BLaER1 (cell line): ENCODE measurements around the gene EPHA6.

Experiments used
- H3K27ac ChIP-seq: shearing (Covaris generic); formaldehyde crosslinking; 2 replicates; pipeline ENCODE4 v1.8.1; 2022
- H3K27me3 ChIP-seq: shearing (Covaris generic); formaldehyde crosslinking; 2 replicates; pipeline ENCODE4 v1.8.1; 2022
- H3K36me3 ChIP-seq: shearing (Covaris generic); formaldehyde crosslinking; 2 replicates; pipeline ENCODE4 v1.8.1; 2022
- H3K4me1 ChIP-seq: shearing (Covaris generic); formaldehyde crosslinking; 2 replicates; pipeline ENCODE4 v1.8.1; 2022
- H3K4me2 ChIP-seq: shearing (Covaris generic); formaldehyde crosslinking; 2 replicates; pipeline ENCODE4 v1.8.1; 2022
- H3K4me3 ChIP-seq: shearing (Covaris generic); formaldehyde crosslinking; 2 replicates; pipeline ENCODE4 v1.8.1; 2022
- H3K9ac ChIP-seq: shearing (Covaris generic); formaldehyde crosslinking; 2 replicates; pipeline ENCODE4 v1.8.1; 2022
- H3K9me3 ChIP-seq: shearing (Covaris generic); formaldehyde crosslinking; 2 replicates; pipeline ENCODE4 v1.8.1; 2022
- H4K20me1 ChIP-seq: shearing (Covaris generic); formaldehyde crosslinking; 2 replicates; pipeline ENCODE4 v1.8.1; 2022
- Cebpa-rat ChIP-seq: shearing (Covaris generic); IDR thresholded peaks from 2 replicates; pipeline ENCODE4 v1.8.1; 2022

The EPHA6 gene

DNA sequence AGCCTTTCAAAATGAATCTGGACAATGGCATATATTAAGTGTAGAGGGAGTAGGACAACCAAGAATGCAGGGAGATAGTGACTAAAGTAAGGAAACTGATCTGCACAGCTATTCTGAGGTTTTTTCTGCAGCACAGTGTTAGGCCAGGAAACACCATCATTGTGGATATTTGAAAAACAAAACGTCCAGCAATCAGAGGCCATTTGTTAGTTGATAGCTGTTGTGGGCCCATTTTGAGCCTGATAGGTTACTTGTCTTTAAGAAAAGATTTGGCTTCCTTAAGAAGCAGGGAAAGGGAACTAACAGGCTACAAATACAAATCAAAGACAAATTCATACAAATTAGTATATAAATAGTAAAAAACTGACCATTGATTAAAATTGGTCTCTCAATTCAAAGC, 574.4 kb downstream of the EPHA6 start:
- H3K36me3 ChIP-seq, result no peaks in the 10 kb centered on the region
- TF ChIP-seq Cebpa-rat, result no peak

GRCh38 chr3:97389936-97390335, 575.5 kb downstream of the EPHA6 start:
- no peak for TF ChIP-seq Cebpa-rat
- H3K4me1 ChIP-seq, result no peaks in the 10 kb centered on the region
- H3K9ac ChIP-seq, result no peak overlapping the region
- H3K27ac ChIP-seq, result no peak overlapping the region
- H3K27me3 ChIP-seq, result no peaks in the 10 kb centered on the region
- no peaks in the 10 kb centered on the region for H3K36me3 ChIP-seq
- H4K20me1 ChIP-seq, result no peaks in the 10 kb centered on the region
- peaks cover 10% of the 10 kb centered on the region; the same call in 1 of the 2 replicates for H3K9me3 ChIP-seq
- H3K4me2 ChIP-seq, result no peak overlapping the region
- no peak overlapping the region for H3K4me3 ChIP-seq

More for the DNA sequence above, 574.4 kb downstream of the EPHA6 start:
- Histone ChIP-seq H3K4me1 (no peaks in the 10 kb centered on the region), H3K27ac (no peak overlapping the region), H3K9ac (no peak overlapping the region), H3K4me3 (no peak overlapping the region), H4K20me1 (no peaks in the 10 kb centered on the region), H3K9me3 (peaks cover 10% of the 10 kb centered on the region; the same call in 1 of the 2 replicates), H3K27me3 (no peaks in the 10 kb centered on the region), H3K4me2 (no peak overlapping the region)

- H3K27me3 ChIP-seq, result no peaks in the 10 kb centered on the region
- no peak for TF ChIP-seq Cebpa-rat
- no peak overlapping the region for H3K9ac ChIP-seq
- no peak overlapping the region for H3K4me2 ChIP-seq
- H3K4me3 ChIP-seq, result no peak overlapping the region
- H3K27ac ChIP-seq, result no peak overlapping the region
- H3K36me3 ChIP-seq, result no peaks in the 10 kb centered on the region
- peaks cover 10% of the 10 kb centered on the region; the same call in 1 of the 2 replicates for H3K9me3 ChIP-seq
- H4K20me1 ChIP-seq, result no peaks in the 10 kb centered on the region
- no peaks in the 10 kb centered on the region for H3K4me1 ChIP-seq
These were observed 576.8 kb downstream of the EPHA6 start for GRCh38 chr3:97391167-97391566.

DNA sequence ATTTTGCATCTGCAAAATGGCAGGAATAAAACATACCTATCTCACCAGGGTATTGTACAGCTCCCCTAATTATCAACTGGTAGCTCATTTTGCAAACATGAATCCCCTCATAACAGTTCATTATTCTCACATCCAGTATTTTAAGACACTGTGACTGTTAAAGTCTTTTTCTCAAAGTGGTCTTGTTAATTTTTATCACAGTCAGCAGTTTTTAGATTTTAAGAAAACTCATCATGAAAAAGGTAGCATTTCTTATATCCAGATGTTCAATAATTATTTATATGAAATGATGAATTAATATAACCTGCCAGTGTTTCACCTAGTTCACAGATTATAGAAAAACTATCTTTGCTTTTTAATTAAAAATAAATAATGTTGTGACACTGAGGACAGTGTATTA, 595.2 kb downstream of the EPHA6 start:
- no peaks in the 10 kb centered on the region for H4K20me1 ChIP-seq
- no peak overlapping the region for H3K27ac ChIP-seq
- no peaks in the 10 kb centered on the region for H3K27me3 ChIP-seq
- H3K36me3 ChIP-seq, result no peaks in the 10 kb centered on the region
- TF ChIP-seq Cebpa-rat, result no peak
- H3K4me2 ChIP-seq, result no peak overlapping the region
- H3K9ac ChIP-seq, result no peak overlapping the region
- H3K4me3 ChIP-seq, result no peak overlapping the region
- no peaks in the 10 kb centered on the region for H3K9me3 ChIP-seq
- H3K4me1 ChIP-seq, result no peaks in the 10 kb centered on the region

DNA sequence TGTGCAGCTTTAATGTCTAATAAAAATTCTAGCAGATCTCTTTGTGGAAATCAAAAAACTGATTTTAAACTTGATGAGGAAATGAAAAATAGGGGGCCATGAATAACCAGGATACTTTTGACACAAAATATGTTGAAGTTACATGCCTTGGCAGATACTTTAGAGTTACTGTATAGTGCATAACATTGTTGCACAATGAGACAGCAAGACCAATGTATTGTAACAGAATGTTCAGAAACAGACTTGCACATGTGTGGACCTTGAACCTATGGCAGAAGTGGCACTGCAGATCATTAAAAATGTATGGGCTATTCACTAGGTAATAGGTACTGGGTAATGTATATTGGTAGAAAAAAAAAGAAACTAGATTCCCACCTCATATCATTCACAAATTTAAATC, 607.2 kb downstream of the EPHA6 start:
- H3K9me3 ChIP-seq, result no peaks in the 10 kb centered on the region
- no peak overlapping the region for H3K9ac ChIP-seq
- no peak for TF ChIP-seq Cebpa-rat
- no peaks in the 10 kb centered on the region for H4K20me1 ChIP-seq
- H3K27me3 ChIP-seq, result no peaks in the 10 kb centered on the region
- no peaks in the 10 kb centered on the region for H3K36me3 ChIP-seq
- H3K27ac ChIP-seq, result no peak overlapping the region
- H3K4me2 ChIP-seq, result no peak overlapping the region
- no peaks in the 10 kb centered on the region for H3K4me1 ChIP-seq
- no peak overlapping the region for H3K4me3 ChIP-seq

GRCh38 chr3:97425002-97425401, 610.6 kb downstream of the EPHA6 start:
- Histone ChIP-seq H3K4me3 (no peak overlapping the region), H3K4me2 (no peak overlapping the region), H3K4me1 (no peaks in the 10 kb centered on the region), H3K27ac (no peak overlapping the region), H3K36me3 (no peaks in the 10 kb centered on the region), H3K9ac (no peak overlapping the region), H3K27me3 (no peaks in the 10 kb centered on the region), H4K20me1 (no peaks in the 10 kb centered on the region), H3K9me3 (no peaks in the 10 kb centered on the region)
- no peak for TF ChIP-seq Cebpa-rat

DNA sequence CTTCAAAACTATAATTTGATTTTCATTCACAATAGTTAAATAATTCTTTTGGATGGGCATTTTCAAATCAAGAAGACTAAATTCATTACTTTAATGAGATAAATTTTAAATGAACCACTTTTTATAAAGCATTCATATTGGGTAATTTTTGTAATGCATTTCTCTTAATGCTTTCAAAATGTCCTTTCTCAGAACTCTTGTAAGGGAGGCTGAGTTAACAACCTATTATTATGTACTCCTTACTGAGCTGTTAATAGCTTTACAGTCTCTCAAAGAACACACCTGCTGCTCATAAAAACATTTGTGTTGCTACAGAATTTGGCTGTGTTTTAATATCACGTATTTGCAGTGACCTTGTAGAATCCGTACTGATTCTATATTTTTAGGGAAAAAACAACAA, 616.2 kb downstream of the EPHA6 start:
- Histone ChIP-seq H3K27me3 (no peaks in the 10 kb centered on the region), H3K9me3 (no peaks in the 10 kb centered on the region), H3K27ac (no peak overlapping the region), H3K4me3 (no peak overlapping the region), H3K9ac (no peak overlapping the region), H3K36me3 (no peaks in the 10 kb centered on the region), H3K4me2 (no peak overlapping the region), H4K20me1 (no peaks in the 10 kb centered on the region), H3K4me1 (no peaks in the 10 kb centered on the region)
- TF ChIP-seq Cebpa-rat, result no peak

GRCh38 chr3:97432914-97433313, 618.5 kb downstream of the EPHA6 start:
- no peak overlapping the region for H3K4me2 ChIP-seq

GRCh38 chr3:97438131-97438530, 623.7 kb downstream of the EPHA6 start:
- H3K9ac ChIP-seq, result no peak overlapping the region
- H4K20me1 ChIP-seq, result no peaks in the 10 kb centered on the region

More at GRCh38 chr3:97432914-97433313, 618.5 kb downstream of the EPHA6 start:
- Histone ChIP-seq H3K36me3 (no peaks in the 10 kb centered on the region), H3K4me1 (no peaks in the 10 kb centered on the region), H3K27me3 (no peaks in the 10 kb centered on the region), H4K20me1 (no peaks in the 10 kb centered on the region), H3K27ac (no peak overlapping the region), H3K4me3 (no peak overlapping the region), H3K9me3 (no peaks in the 10 kb centered on the region), H3K9ac (no peak overlapping the region)
- TF ChIP-seq Cebpa-rat, result no peak

GRCh38 chr3:97439373-97439772, 625.0 kb downstream of the EPHA6 start:
- no peak overlapping the region for H3K27ac ChIP-seq
- H3K9me3 ChIP-seq, result no peaks in the 10 kb centered on the region
- no peaks in the 10 kb centered on the region for H3K27me3 ChIP-seq
- no peak overlapping the region for H3K4me3 ChIP-seq
- H3K4me1 ChIP-seq, result no peaks in the 10 kb centered on the region
- no peaks in the 10 kb centered on the region for H3K36me3 ChIP-seq
- no peak overlapping the region for H3K4me2 ChIP-seq
- H3K9ac ChIP-seq, result no peak overlapping the region
- no peaks in the 10 kb centered on the region for H4K20me1 ChIP-seq
- TF ChIP-seq Cebpa-rat, result no peak

More at GRCh38 chr3:97438131-97438530, 623.7 kb downstream of the EPHA6 start:
- H3K27ac ChIP-seq, result no peak overlapping the region
- no peaks in the 10 kb centered on the region for H3K27me3 ChIP-seq
- H3K4me3 ChIP-seq, result no peak overlapping the region
- H3K9me3 ChIP-seq, result no peaks in the 10 kb centered on the region
- no peaks in the 10 kb centered on the region for H3K4me1 ChIP-seq
- no peak for TF ChIP-seq Cebpa-rat
- no peak overlapping the region for H3K4me2 ChIP-seq
- H3K36me3 ChIP-seq, result no peaks in the 10 kb centered on the region

DNA sequence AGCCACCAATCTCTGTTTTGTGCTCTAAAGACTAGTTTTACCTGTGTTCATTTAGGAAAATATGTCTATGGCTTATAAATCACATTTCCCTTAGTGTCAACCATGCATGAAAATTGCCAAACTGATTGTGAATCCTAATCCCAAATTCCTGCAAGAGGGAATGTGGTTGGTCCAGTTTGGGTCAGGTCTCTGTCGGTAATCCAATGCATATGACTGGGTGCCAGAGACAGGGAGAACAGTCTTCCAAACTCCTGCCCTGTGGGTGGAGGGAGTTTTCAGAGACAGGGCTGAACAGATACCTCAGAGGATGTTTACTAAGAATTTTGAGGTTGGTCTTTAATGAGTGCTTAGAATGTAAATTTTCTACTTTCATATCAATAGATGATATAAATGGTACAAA, 649.6 kb downstream of the EPHA6 start:
- H3K4me3 ChIP-seq, result no peak overlapping the region
- TF ChIP-seq Cebpa-rat, result no peak

More for the DNA sequence above, 649.6 kb downstream of the EPHA6 start:
- no peak overlapping the region for H3K4me2 ChIP-seq
- no peak overlapping the region for H3K9ac ChIP-seq
- H3K4me1 ChIP-seq, result peaks cover 26% of the 10 kb centered on the region
- no peaks in the 10 kb centered on the region for H3K27me3 ChIP-seq
- no peaks in the 10 kb centered on the region for H3K36me3 ChIP-seq
- H4K20me1 ChIP-seq, result no peaks in the 10 kb centered on the region
- no peak overlapping the region for H3K27ac ChIP-seq
- no peaks in the 10 kb centered on the region for H3K9me3 ChIP-seq
